Endothelial cell of umbilical vein (primary cell): ENCODE results near the gene XRN2. TPM values are rescaled to one million over a fixed set of nuclear protein-coding genes. Genes with fewer than 3 reads are reported as not detected.

Source experiments
- BruUV-seq: library from RNA; stranded (reverse); fragments of 400-500 nt; replicated peaks from 2 replicates; lab custom pipeline; 2021; lab: Mats Ljungman, UMichigan
- CTCF ChIA-PET: fragments of 300-600, 350-600 bp; sonication (Branson Sonifier 250); formaldehyde crosslinking; loops from one replicate; lab custom pipeline; 2021; ENCODE audit warnings: antibody characterized with exemption, inconsistent platforms; lab: Charles Lee
- POLR2A ChIA-PET: fragments of 300-600, 350-600 bp; sonication (Branson Sonifier 250); formaldehyde crosslinking; loops from one replicate; lab custom pipeline; 2021; ENCODE audit warnings: antibody characterized with exemption, inconsistent platforms; lab: Charles Lee
- DNase-seq: peaks from one replicate; pipeline ENCODE4 v3.0.0-alpha.2; 2011; ENCODE audit warnings: low read depth, low spot score
- FAIRE-seq: peaks from 2 replicates; lab custom pipeline; 2011; peaks lifted over from hg19 to GRCh38; lab: Jason Lieb, UNC
- H2AFZ ChIP-seq: 2 replicates; pipeline ENCODE4 v1.6.0; 2012; ENCODE audit warnings: low read depth, low read length, control low read depth, inconsistent platforms
- H3K27ac ChIP-seq: 2 replicates; pipeline ENCODE4 v1.5.1; 2011; ENCODE audit warnings: low read depth, mild to moderate bottlenecking, control low read depth, low read length, moderate library complexity; ENCODE audit not compliant: insufficient read depth
- H3K27me3 ChIP-seq, 2 experiments: 2 replicates each; pipeline versions ENCODE4 v1.6.0 to v1.6.1; 2011; ENCODE audit warnings: low read length in 2 of 2, mixed read lengths in 1 of 2; ENCODE audit not compliant: control insufficient read depth in 2 of 2, insufficient read depth in 2 of 2
- H3K36me3 ChIP-seq, 2 experiments: 2 replicates in 1 of 2; 3 replicates in 1 of 2; pipeline ENCODE4 v1.5.1; 2011; ENCODE audit warnings: low read length in 2 of 2, mild to moderate bottlenecking in 1 of 2, moderate library complexity in 1 of 2; ENCODE audit not compliant: control insufficient read depth in 2 of 2, insufficient read depth in 2 of 2; ENCODE audit errors: extremely low read depth in 1 of 2
- H3K4me1 ChIP-seq: 3 replicates; pipeline ENCODE4 v1.5.1; 2011; ENCODE audit warnings: mild to moderate bottlenecking, low read length; ENCODE audit not compliant: control insufficient read depth, insufficient read depth; ENCODE audit errors: extremely low read depth
- H3K4me2 ChIP-seq: 2 replicates; pipeline ENCODE4 v1.6.1; 2011; ENCODE audit warnings: low read length, control low read depth, mixed read lengths; ENCODE audit not compliant: insufficient read depth
- H3K4me3 ChIP-seq, 3 experiments: fragments of 200-600 bp in 1 of 3; sonication (generic), shearing (Covaris generic) in 1 of 3; replicated peaks in 1 of 3; 2 replicates each; pipeline ENCODE4 v1.5.1; 2011 to 2016; ENCODE audit warnings: control low read depth in 3 of 3, low read length in 3 of 3, mild to moderate bottlenecking in 2 of 3, inconsistent platforms in 1 of 3, low read depth in 1 of 3, moderate library complexity in 1 of 3; ENCODE audit not compliant: insufficient read depth in 1 of 3
- H3K79me2 ChIP-seq: 2 replicates; pipeline ENCODE4 v1.6.0; 2012; ENCODE audit warnings: low read length, inconsistent platforms; ENCODE audit not compliant: control insufficient read depth, insufficient read depth
- H3K9ac ChIP-seq: replicated peaks from 2 replicates; pipeline ENCODE3; 2011; ENCODE audit warnings: low read length, control low read depth; ENCODE audit not compliant: insufficient read depth; ENCODE audit errors: extremely low read depth
- H3K9me1 ChIP-seq: replicated peaks from 3 replicates; pipeline ENCODE4 v1.6.0; 2011; ENCODE audit warnings: mild to moderate bottlenecking, low read length; ENCODE audit not compliant: control insufficient read depth, insufficient read depth; ENCODE audit errors: extremely low read depth
- H3K9me3 ChIP-seq: replicated peaks from 2 replicates; pipeline ENCODE4 v1.5.1; 2012; ENCODE audit warnings: low read length, inconsistent platforms; ENCODE audit not compliant: control insufficient read depth, insufficient read depth
- H4K20me1 ChIP-seq: replicated peaks from 2 replicates; pipeline ENCODE3; 2011; ENCODE audit warnings: mild to moderate bottlenecking, low read length; ENCODE audit not compliant: control insufficient read depth, insufficient read depth; ENCODE audit errors: extremely low read depth
- EZH2 ChIP-seq: IDR thresholded peaks from 2 replicates; pipeline ENCODE4 v1.6.1; 2012; ENCODE audit warnings: borderline replicate concordance, low read depth, mild to moderate bottlenecking, moderate library complexity, low read length, inconsistent platforms; ENCODE audit not compliant: severe bottlenecking
- FOS ChIP-seq: IDR thresholded peaks from 2 replicates; pipeline ENCODE4 v1.6.1; 2011; ENCODE audit warnings: mild to moderate bottlenecking, low read length, moderate library complexity, borderline replicate concordance; ENCODE audit not compliant: insufficient read depth
- GATA2 ChIP-seq: IDR thresholded peaks from 2 replicates; pipeline ENCODE4 v1.7.0; 2011; ENCODE audit warnings: low read depth, mild to moderate bottlenecking, moderate library complexity, mixed read lengths, low read length; ENCODE audit not compliant: insufficient read length, insufficient read depth
- JUN ChIP-seq: IDR thresholded peaks from 2 replicates; pipeline ENCODE4 v1.6.1; 2011; ENCODE audit warnings: borderline replicate concordance, low read depth; ENCODE audit not compliant: insufficient read length, insufficient read depth
- MYC ChIP-seq: IDR thresholded peaks from one replicate; pipeline ENCODE4 v1.6.1; 2011; ENCODE audit warnings: mild to moderate bottlenecking, low read depth, low read length
- POLR2A ChIP-seq: IDR thresholded peaks from 2 replicates; pipeline ENCODE4 v1.6.1; 2012; ENCODE audit warnings: low read depth, mild to moderate bottlenecking, control low read depth, low read length
- POLR2AphosphoS5 ChIP-seq: IDR thresholded peaks from 2 replicates; pipeline ENCODE4 v1.6.1; 2012; ENCODE audit warnings: low read depth, mild to moderate bottlenecking, control low read depth, low read length, moderate library complexity; ENCODE audit not compliant: insufficient read depth
- dilution Hi-C: fragments of 300-500 bp; cut with MboI; formaldehyde crosslinking; loops from one replicate; pipeline ENCODE4 v1.15.0; 2019; ENCODE audit warnings: low sequenced_read_pairs; ENCODE audit not compliant: extremely low pct_ligation_motif_present
- intact Hi-C: fragments of 100-400 bp; cut with micrococcal nuclease; formaldehyde crosslinking; loops from one replicate; pipeline ENCODE4 v1.10.0; 2022
- polyA plus RNA-seq, 4 experiments: library from polyadenylated mRNA; depleted of rRNA in 3 of 4; stranded (reverse) in 3 of 4; unstranded in 1 of 4; fragments of >200 nt; gene quantifications; 2 replicates each; pipeline versions ENCODE4 v1.2.1 to v1.2.3, GENCODE V29; 2011 to 2012; ENCODE audit warnings: missing spikeins in 1 of 4
- total RNA-seq: library from RNA; stranded (reverse); gene quantifications from 2 replicates; pipeline ENCODE4 v1.2.3, GENCODE V29; 2021
- TF ChIP-seq, protein P1 (sequence below): IDR thresholded peaks from 2 replicates; pipeline ENCODE4 v1.6.1; 2011; ENCODE audit not compliant: insufficient read depth, insufficient read length
- TF ChIP-seq, protein P2 (sequence below), 2 donors: IDR thresholded peaks; 1 replicate in 1 of 2; 2 replicates in 1 of 2; pipeline ENCODE4 v1.5.1; 2011; ENCODE audit warnings: low read length in 2 of 2, mild to moderate bottlenecking in 2 of 2, moderate library complexity in 2 of 2, control low read depth in 1 of 2, inconsistent platforms in 1 of 2, low read depth in 1 of 2; ENCODE audit not compliant: insufficient read depth in 1 of 2; ENCODE audit errors: extremely low read depth in 1 of 2

The XRN2 gene
- total and polyA plus RNA-seq, 2 donors (not counting 3 experiments of a cell fraction or from before 2014, with no cell fraction given) = 32.3 to 66.6 TPM

DNA sequence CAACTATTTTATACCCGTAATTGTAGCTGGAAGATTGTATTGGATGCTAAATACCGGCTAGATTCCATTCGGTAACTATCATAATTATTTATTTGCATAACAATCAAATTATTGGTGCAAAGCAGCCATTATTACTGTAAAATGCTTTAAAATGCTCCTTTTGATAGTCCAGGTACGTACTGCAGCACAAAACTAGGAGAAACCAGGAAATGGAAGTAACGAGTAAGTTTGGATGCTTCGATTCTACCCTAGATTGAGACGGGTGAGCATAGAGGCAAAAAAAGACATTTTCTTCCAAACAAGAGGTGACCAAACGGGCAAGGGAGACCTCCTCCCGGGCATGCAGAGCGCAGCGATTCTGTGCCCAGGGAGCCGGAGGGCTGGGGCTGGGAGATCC, 469 bp upstream of the XRN2 start:
- dilution Hi-C loops (no loop called here), intact Hi-C loops (loop anchor here (1.0 to 10.0 kb wide), 6 partner anchors 21 to 1782 kb away; partner anchors contain the start of genes CD93 and KIZ)
- no peaks in the 10 kb centered on the region for H4K20me1 ChIP-seq
- H3K4me2 ChIP-seq = peak overlapping the region; percentile 99
- peaks cover 15% of the 10 kb centered on the region for H3K4me1 ChIP-seq
- H3K9ac ChIP-seq = peak overlapping the region; percentile 95
- CTCF ChIA-PET = interaction anchor here (1.3 to 1.8 kb wide), 4 partner anchors 10 to 203 kb away, joined by 3 to 8 read pairs (median 6); no protein-coding TSS in a partner anchor
- H3K9me1 ChIP-seq = no peaks in the 10 kb centered on the region
- H3K36me3 ChIP-seq = no peaks in the 10 kb centered on the region
- DNase-seq (no peak), FAIRE-seq (no peak)
- peak overlapping the region; percentile 92 for H3K27ac ChIP-seq
- H3K27me3 ChIP-seq = peaks cover 6 to 17% of the 10 kb centered on the region in 2 experiments
- no peak for TF ChIP-seq FOS
- TF ChIP-seq POLR2AphosphoS5 = no peak
- TF ChIP-seq MYC = no peak
- no peak for TF ChIP-seq POLR2A
- TF ChIP-seq GATA2 = no peak
- peaks cover 36% of the 10 kb centered on the region for H3K79me2 ChIP-seq
- POLR2A ChIA-PET = interaction anchor here (1.5 kb wide), 1 partner anchor 41 kb away, joined by 5 read pairs; no protein-coding TSS in a partner anchor
- TSS peak; percentile 73 for BruUV-seq
- peak overlapping the region; percentile 34 to 94 (median 89) for H3K4me3 ChIP-seq
- H3K9me3 ChIP-seq = no peaks in the 10 kb centered on the region
- peak overlapping the region; percentile 80 for H2AFZ ChIP-seq

DNA sequence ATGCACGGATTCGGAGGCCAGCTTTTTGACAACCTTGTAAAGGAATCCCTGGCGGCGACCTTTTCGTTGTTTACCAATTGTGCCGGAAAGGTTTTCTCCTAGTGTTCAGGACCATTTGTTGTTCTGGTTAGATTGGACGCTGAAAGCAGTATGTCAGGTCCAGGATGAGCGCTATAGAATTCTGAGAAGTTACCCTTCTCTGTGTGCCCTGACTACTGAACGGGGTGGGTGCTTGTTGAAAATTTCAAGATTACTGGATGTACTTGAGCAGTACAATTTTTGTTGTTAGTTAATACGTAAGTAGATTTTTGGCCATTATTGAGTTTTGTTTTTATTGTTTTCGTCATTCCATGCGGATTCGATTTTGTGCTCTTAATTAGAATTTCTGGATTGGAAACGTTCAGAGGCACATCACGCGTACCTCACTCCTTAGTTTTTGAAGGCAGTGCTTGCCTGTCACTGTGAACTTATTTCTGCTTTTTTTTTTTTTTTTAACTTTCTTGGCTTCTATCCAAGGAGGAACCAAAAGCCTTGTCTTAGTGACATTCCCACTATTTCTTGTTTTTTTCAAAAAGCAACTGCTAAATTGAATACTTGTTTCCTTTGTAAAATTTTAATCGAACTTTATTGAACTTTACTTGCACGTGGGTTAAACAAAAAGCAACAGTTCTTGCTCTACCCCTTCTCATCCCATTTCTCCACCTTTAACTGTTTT, 898 bp downstream of the XRN2 start:
- no peaks in the 10 kb centered on the region for H3K36me3 ChIP-seq
- peaks cover 48% of the 10 kb centered on the region for H3K79me2 ChIP-seq
- ChIA-PET POLR2A (no interaction called here), CTCF (interaction anchor here (1.0 to 1.8 kb wide), 4 partner anchors 9 to 201 kb away, joined by 3 to 8 read pairs (median 6); no protein-coding TSS in a partner anchor)
- dilution Hi-C loops (no loop called here), intact Hi-C loops (loop anchor here (1.0 to 10.0 kb wide), 5 partner anchors 19 to 1781 kb away; partner anchors contain the start of genes CD93 and KIZ)
- peak overlapping the region; percentile 92 for H3K27ac ChIP-seq
- peak overlapping the region; percentile 27 to 94 (median 89) for H3K4me3 ChIP-seq
- H2AFZ ChIP-seq = no peak overlapping the region
- H3K9me3 ChIP-seq = no peaks in the 10 kb centered on the region
- H3K4me2 ChIP-seq = peak overlapping the region; percentile 88
- H3K9ac ChIP-seq = peak overlapping the region; percentile 95
- TSS peak; percentile 32 for BruUV-seq
- TF ChIP-seq EZH2 (no peak), GATA2 (no peak), MYC (no peak), FOS (no peak), POLR2A (no peak), JUN (no peak), POLR2AphosphoS5 (no peak)
- TF ChIP-seq, protein P1, sequence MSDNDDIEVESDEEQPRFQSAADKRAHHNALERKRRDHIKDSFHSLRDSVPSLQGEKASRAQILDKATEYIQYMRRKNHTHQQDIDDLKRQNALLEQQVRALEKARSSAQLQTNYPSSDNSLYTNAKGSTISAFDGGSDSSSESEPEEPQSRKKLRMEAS = no peak
- TF ChIP-seq, protein P2, sequence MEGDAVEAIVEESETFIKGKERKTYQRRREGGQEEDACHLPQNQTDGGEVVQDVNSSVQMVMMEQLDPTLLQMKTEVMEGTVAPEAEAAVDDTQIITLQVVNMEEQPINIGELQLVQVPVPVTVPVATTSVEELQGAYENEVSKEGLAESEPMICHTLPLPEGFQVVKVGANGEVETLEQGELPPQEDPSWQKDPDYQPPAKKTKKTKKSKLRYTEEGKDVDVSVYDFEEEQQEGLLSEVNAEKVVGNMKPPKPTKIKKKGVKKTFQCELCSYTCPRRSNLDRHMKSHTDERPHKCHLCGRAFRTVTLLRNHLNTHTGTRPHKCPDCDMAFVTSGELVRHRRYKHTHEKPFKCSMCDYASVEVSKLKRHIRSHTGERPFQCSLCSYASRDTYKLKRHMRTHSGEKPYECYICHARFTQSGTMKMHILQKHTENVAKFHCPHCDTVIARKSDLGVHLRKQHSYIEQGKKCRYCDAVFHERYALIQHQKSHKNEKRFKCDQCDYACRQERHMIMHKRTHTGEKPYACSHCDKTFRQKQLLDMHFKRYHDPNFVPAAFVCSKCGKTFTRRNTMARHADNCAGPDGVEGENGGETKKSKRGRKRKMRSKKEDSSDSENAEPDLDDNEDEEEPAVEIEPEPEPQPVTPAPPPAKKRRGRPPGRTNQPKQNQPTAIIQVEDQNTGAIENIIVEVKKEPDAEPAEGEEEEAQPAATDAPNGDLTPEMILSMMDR (IDR thresholded peaks at IDR 0.05; ENCODE audit: extremely low read depth in 1 of 2, insufficient read depth in 1 of 2, low read depth in 1 of 2, low read length in 2 of 2) = no peak
- peaks cover 15% of the 10 kb centered on the region for H3K4me1 ChIP-seq
- no peak for DNase-seq
- no peaks in the 10 kb centered on the region for H3K9me1 ChIP-seq
- H3K27me3 ChIP-seq = peaks cover 5 to 7% of the 10 kb centered on the region in 2 experiments
- FAIRE-seq = no peak
- peaks cover 2% of the 10 kb centered on the region for H4K20me1 ChIP-seq
